ENCODE data around the gene SPNS3.

SPNS3 gene

GRCh38 chr17:4475001-4475400, 41.3 kb downstream of the SPNS3 start:
- Histone ChIP-seq H3K9me3 (ENCODE audit: control insufficient read depth, low read length) (no peaks in the 10 kb centered on the region), H3K4me2 (ENCODE audit: low read length) (no peak overlapping the region), H3K27ac (no peak overlapping the region), H2AFZ (no peak overlapping the region), H3K79me2 (no peaks in the 10 kb centered on the region), H3K9ac (no peak overlapping the region), H3K4me1 (no peaks in the 10 kb centered on the region), H3K4me3 (ENCODE audit: low read depth, low read length) (no peak overlapping the region), H3K27me3 (ENCODE audit: control insufficient read depth, insufficient read depth, low read length) (no peaks in the 10 kb centered on the region), H3K36me3 (ENCODE audit: control insufficient read depth, insufficient read depth, low read length) (no peaks in the 10 kb centered on the region)
- no peak for TF ChIP-seq CTCF (IDR thresholded peaks at IDR 0.05)

GRCh38 chr17:4475463-4475862, 41.7 kb downstream of the SPNS3 start:
- H3K79me2 ChIP-seq: no peaks in the 10 kb centered on the region
- H3K36me3 ChIP-seq (ENCODE audit: control insufficient read depth, insufficient read depth, low read length): no peaks in the 10 kb centered on the region
- H3K9ac ChIP-seq: no peak overlapping the region
- H3K9me3 ChIP-seq (ENCODE audit: control insufficient read depth, low read length): no peaks in the 10 kb centered on the region
- H3K4me1 ChIP-seq: no peaks in the 10 kb centered on the region
- no peak overlapping the region for H3K4me2 ChIP-seq (ENCODE audit: low read length)
- no peaks in the 10 kb centered on the region for H3K27me3 ChIP-seq (ENCODE audit: control insufficient read depth, insufficient read depth, low read length)
- no peak overlapping the region for H2AFZ ChIP-seq
- no peak for TF ChIP-seq CTCF (IDR thresholded peaks at IDR 0.05)
- H3K27ac ChIP-seq: no peak overlapping the region
- H3K4me3 ChIP-seq (ENCODE audit: low read depth, low read length): no peak overlapping the region

GRCh38 chr17:4476017-4476416, 42.3 kb downstream of the SPNS3 start:
- no peak overlapping the region for H3K27ac ChIP-seq
- no peak overlapping the region for H3K9ac ChIP-seq
- H3K4me1 ChIP-seq: no peaks in the 10 kb centered on the region
- no peaks in the 10 kb centered on the region for H3K9me3 ChIP-seq (ENCODE audit: control insufficient read depth, low read length)
- no peak overlapping the region for H3K4me3 ChIP-seq (ENCODE audit: low read depth, low read length)
- H3K4me2 ChIP-seq (ENCODE audit: low read length): no peak overlapping the region
- H3K27me3 ChIP-seq (ENCODE audit: control insufficient read depth, insufficient read depth, low read length): no peaks in the 10 kb centered on the region
- H3K36me3 ChIP-seq (ENCODE audit: control insufficient read depth, insufficient read depth, low read length): no peaks in the 10 kb centered on the region
- H2AFZ ChIP-seq: no peak overlapping the region
- TF ChIP-seq CTCF (IDR thresholded peaks at IDR 0.05): no peak
- H3K79me2 ChIP-seq: no peaks in the 10 kb centered on the region

GRCh38 chr17:4476511-4477070, 42.9 kb downstream of the SPNS3 start:
- Histone ChIP-seq H3K27ac (no peak overlapping the region), H3K27me3 (ENCODE audit: control insufficient read depth, insufficient read depth, low read length) (no peaks in the 10 kb centered on the region), H3K4me3 (ENCODE audit: low read depth, low read length) (no peak overlapping the region), H3K4me1 (no peaks in the 10 kb centered on the region), H3K36me3 (ENCODE audit: control insufficient read depth, insufficient read depth, low read length) (no peaks in the 10 kb centered on the region), H3K4me2 (ENCODE audit: low read length) (no peak overlapping the region), H3K9me3 (ENCODE audit: control insufficient read depth, low read length) (no peaks in the 10 kb centered on the region), H3K9ac (no peak overlapping the region), H2AFZ (no peak overlapping the region), H3K79me2 (no peaks in the 10 kb centered on the region)
- no peak for TF ChIP-seq CTCF (IDR thresholded peaks at IDR 0.05)

- no peak for TF ChIP-seq CTCF (IDR thresholded peaks at IDR 0.05)
- H3K36me3 ChIP-seq (ENCODE audit: control insufficient read depth, insufficient read depth, low read length): no peaks in the 10 kb centered on the region
- H3K27ac ChIP-seq: no peak overlapping the region
- H3K27me3 ChIP-seq (ENCODE audit: control insufficient read depth, insufficient read depth, low read length): no peaks in the 10 kb centered on the region
- H2AFZ ChIP-seq: no peak overlapping the region
- H3K4me3 ChIP-seq (ENCODE audit: low read depth, low read length): no peak overlapping the region
- no peaks in the 10 kb centered on the region for H3K9me3 ChIP-seq (ENCODE audit: control insufficient read depth, low read length)
- H3K9ac ChIP-seq: no peak overlapping the region
- H3K79me2 ChIP-seq: no peaks in the 10 kb centered on the region
- H3K4me1 ChIP-seq: no peaks in the 10 kb centered on the region
- no peak overlapping the region for H3K4me2 ChIP-seq (ENCODE audit: low read length)
Measured at GRCh38 chr17:4477255-4477791, 43.6 kb downstream of the SPNS3 start.
